Kidney epithelial cell (primary cell): ENCODE data around the gene UNC80. TPM values are rescaled to one million over a fixed set of nuclear protein-coding genes. Genes with fewer than 3 reads are reported as not detected.

Experiments
- DNase-seq: peaks from one replicate; pipeline ENCODE4 v3.0.0-alpha.2; 2010; ENCODE audit warnings: low read depth
- H3K27me3 ChIP-seq: 2 replicates; pipeline ENCODE4 v1.6.0; 2011; ENCODE audit warnings: low read length; ENCODE audit not compliant: control insufficient read depth, insufficient read depth
- H3K36me3 ChIP-seq: 2 replicates; pipeline ENCODE4 v1.5.1; 2011; ENCODE audit warnings: low read length; ENCODE audit not compliant: control insufficient read depth, insufficient read depth
- H3K4me3 ChIP-seq: 2 replicates; pipeline ENCODE4 v1.5.1; 2011; ENCODE audit warnings: low read depth, mild to moderate bottlenecking, control low read depth, low read length
- total RNA-seq: library from RNA; depleted of rRNA; stranded (reverse); fragments of >200 nt; gene quantifications from 2 replicates; pipeline ENCODE4 v1.2.3, GENCODE V29; 2015
- TF ChIP-seq, protein P1 (sequence below): IDR thresholded peaks from 2 replicates; pipeline ENCODE4 v1.5.1; 2011; ENCODE audit warnings: mild to moderate bottlenecking, moderate library complexity, low read length, control low read depth, inconsistent platforms; ENCODE audit not compliant: insufficient read depth, poor library complexity, severe bottlenecking

Gene UNC80
- total RNA-seq, 1 donor from 2014 or later, result not detected

GRCh38 chr2:210009896-210010295, 238.3 kb downstream of the UNC80 start:
- Histone ChIP-seq H3K4me3 (no peak overlapping the region), H3K36me3 (no peaks in the 10 kb centered on the region), H3K27me3 (no peaks in the 10 kb centered on the region)
- TF ChIP-seq, protein P1, sequence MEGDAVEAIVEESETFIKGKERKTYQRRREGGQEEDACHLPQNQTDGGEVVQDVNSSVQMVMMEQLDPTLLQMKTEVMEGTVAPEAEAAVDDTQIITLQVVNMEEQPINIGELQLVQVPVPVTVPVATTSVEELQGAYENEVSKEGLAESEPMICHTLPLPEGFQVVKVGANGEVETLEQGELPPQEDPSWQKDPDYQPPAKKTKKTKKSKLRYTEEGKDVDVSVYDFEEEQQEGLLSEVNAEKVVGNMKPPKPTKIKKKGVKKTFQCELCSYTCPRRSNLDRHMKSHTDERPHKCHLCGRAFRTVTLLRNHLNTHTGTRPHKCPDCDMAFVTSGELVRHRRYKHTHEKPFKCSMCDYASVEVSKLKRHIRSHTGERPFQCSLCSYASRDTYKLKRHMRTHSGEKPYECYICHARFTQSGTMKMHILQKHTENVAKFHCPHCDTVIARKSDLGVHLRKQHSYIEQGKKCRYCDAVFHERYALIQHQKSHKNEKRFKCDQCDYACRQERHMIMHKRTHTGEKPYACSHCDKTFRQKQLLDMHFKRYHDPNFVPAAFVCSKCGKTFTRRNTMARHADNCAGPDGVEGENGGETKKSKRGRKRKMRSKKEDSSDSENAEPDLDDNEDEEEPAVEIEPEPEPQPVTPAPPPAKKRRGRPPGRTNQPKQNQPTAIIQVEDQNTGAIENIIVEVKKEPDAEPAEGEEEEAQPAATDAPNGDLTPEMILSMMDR, result no peak
- DNase-seq, result no peak

- no peak for DNase-seq
These were observed 248.5 kb downstream of the UNC80 start for GRCh38 chr2:210020138-210020537.

DNA sequence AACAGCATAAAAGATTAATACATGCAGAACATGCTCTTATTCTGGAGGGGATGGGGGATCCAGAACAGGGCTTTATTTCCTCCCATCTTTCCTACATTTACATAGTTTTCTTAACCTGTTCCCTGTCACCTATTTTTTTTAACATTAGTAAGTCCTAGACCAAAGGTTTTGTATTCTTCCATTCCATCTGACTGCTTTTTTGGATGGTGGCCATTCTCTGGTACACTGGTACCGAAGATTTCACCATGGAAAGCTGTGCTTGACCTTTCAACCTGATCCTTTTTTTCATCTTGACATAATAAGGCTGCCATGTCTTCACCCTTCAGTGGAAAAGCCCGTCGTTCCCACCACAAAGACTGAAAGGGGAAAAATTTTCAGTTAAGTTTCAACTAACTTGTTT, 251.2 kb downstream of the UNC80 start:
- Histone ChIP-seq H3K4me3 (no peak overlapping the region), H3K36me3 (no peaks in the 10 kb centered on the region), H3K27me3 (no peaks in the 10 kb centered on the region)
- TF ChIP-seq, protein P1, result no peak
- DNase-seq, result no peak

More at GRCh38 chr2:210020138-210020537, 248.5 kb downstream of the UNC80 start:
- TF ChIP-seq, protein P1, result no peak
- no peaks in the 10 kb centered on the region for H3K27me3 ChIP-seq
- H3K36me3 ChIP-seq, result no peaks in the 10 kb centered on the region
- H3K4me3 ChIP-seq, result no peak overlapping the region

DNA sequence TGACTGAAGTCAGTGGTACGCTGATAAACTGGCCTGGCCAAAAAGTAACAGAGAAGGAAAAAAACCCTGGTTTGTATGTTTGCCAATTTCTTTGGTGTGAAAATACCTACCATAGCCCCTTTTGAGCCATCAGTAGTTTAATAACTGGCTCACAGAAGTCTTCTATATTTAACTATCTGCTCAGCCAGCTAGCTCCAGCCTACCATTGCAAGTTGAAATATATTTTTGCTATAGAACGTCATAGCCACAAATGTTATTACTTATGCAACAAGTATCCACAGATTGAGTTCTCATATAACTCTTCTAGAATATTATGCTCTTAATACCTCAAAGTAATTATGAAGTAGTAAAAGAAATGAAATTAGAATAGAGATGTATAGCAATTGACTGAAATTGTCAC, 256.0 kb downstream of the UNC80 start:
- no peaks in the 10 kb centered on the region for H3K36me3 ChIP-seq
- H3K27me3 ChIP-seq, result no peaks in the 10 kb centered on the region
- DNase-seq, result no peak
- H3K4me3 ChIP-seq, result no peak overlapping the region
- TF ChIP-seq, protein P1, result no peak

GRCh38 chr2:210028178-210028577, 256.5 kb downstream of the UNC80 start:
- no peak for DNase-seq
- TF ChIP-seq, protein P1, result no peak
- Histone ChIP-seq H3K36me3 (no peaks in the 10 kb centered on the region), H3K27me3 (no peaks in the 10 kb centered on the region), H3K4me3 (no peak overlapping the region)

GRCh38 chr2:210034087-210034683, 262.6 kb downstream of the UNC80 start:
- Histone ChIP-seq H3K4me3 (no peak overlapping the region), H3K27me3 (no peaks in the 10 kb centered on the region), H3K36me3 (no peaks in the 10 kb centered on the region)
- no peak for DNase-seq
- TF ChIP-seq, protein P1, result no peak
